ENCODE measurements around the gene TRIM4.
"Not testable (repeated sequence)": the region's sequence is repeated elsewhere in the genome, so short reads cannot be mapped to it uniquely, and the experiment has no call there.

TRIM4 gene

DNA sequence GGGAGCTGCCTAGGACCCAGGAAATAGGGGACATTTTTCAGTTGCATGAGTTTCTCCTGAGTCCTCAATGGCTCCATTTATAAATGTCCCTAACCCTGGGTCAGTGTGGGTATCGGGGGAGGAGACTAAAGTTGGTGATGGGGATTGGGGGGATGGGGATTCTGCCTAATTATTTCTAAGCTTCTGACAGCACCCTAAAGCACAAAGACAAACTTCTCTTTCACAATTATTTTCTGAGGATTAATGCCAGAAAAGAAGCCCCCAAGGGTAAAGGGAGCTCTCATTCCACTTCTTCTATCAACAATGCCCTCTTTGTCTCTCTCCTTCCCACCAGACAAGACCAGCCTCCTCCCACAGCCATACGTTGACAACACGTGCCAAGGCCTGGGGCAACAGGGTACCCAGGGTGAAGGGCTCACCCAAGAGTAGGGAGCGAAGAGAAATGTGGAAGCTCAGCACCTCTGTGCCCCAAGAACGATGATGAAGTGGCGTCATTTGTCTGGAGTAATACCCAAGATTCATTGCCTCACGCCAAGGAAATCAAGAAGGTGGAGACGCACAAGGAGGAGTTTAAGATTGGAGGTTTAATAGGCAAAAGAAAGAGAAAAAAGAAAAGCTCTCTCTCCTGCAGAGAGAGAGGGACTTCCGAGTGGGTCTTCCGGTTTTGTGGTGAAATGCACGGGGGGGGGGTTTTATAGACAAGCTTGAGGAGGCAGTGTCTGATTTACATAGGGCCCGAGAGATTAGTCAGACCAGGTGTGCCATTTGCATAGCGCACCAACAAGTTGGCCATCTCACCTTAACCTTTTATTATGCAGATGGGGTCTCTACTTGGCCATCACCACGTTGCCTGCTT lies 24.5 kb upstream of the TRIM4 start:
- no peak overlapping the region for H3K27ac ChIP-seq (ENCODE audit: insufficient read depth, low read depth, low read length, poor library complexity, severe bottlenecking)
- H3K4me1 ChIP-seq (ENCODE audit: control insufficient read depth, insufficient read depth, low read length) = peaks cover 6% of the 10 kb centered on the region
- no peaks in the 10 kb centered on the region for H3K27me3 ChIP-seq (ENCODE audit: control insufficient read depth, insufficient read depth, low read length, poor library complexity, severe bottlenecking)
- no peaks in the 10 kb centered on the region for H3K36me3 ChIP-seq (ENCODE audit: control insufficient read depth, insufficient read depth, low read length)
- 68 to 72% methylated on average over 13 of the region's 14 CpGs for WGBS, 2 experiments
- H3K9me3 ChIP-seq (ENCODE audit: control insufficient read depth, low read length) = peaks cover 5% of the 10 kb centered on the region
- no peak overlapping the region for H3K4me3 ChIP-seq (ENCODE audit: insufficient read depth, low read depth, low read length)

GRCh38 chr7:99938296-99938695 lies 19.0 kb upstream of the TRIM4 start:
- Histone ChIP-seq H3K4me1 (ENCODE audit: control insufficient read depth, insufficient read depth, low read length) (peaks cover 1% of the 10 kb centered on the region), H3K27ac (ENCODE audit: insufficient read depth, low read depth, low read length, poor library complexity, severe bottlenecking) (no peak overlapping the region), H3K36me3 (ENCODE audit: control insufficient read depth, insufficient read depth, low read length) (no peaks in the 10 kb centered on the region), H3K4me3 (ENCODE audit: insufficient read depth, low read depth, low read length) (no peak overlapping the region), H3K9me3 (ENCODE audit: control insufficient read depth, low read length) (peaks cover 5% of the 10 kb centered on the region), H3K27me3 (ENCODE audit: control insufficient read depth, insufficient read depth, low read length, poor library complexity, severe bottlenecking) (no peaks in the 10 kb centered on the region)
- WGBS, 2 experiments = 97 to 100% methylated on average over 1 to 2 of the region's 2 CpGs

DNA sequence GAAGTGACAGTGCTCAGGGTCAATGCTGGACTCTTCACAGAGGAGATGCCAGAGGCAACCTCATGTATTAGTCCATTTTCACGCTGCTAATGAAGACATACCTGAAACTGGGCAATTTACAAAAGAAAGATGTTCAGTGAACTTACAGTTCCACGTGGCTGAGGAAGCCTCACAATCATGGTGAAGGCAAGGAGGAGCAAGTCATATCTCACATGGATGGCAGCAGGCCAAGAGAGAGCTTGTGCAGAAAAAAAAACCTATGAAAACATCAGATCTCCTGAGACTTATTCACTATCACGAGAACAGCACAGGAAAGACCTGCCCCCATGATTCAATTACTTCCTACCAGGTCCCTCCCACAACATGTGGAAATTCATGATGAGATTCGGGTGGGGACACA lies 15.7 kb upstream of the TRIM4 start:
- H3K4me3 ChIP-seq (ENCODE audit: insufficient read depth, low read depth, low read length); H3K9me3 ChIP-seq (ENCODE audit: control insufficient read depth, low read length); H3K36me3 ChIP-seq (ENCODE audit: control insufficient read depth, insufficient read depth, low read length); H3K27me3 ChIP-seq (ENCODE audit: control insufficient read depth, insufficient read depth, low read length, poor library complexity, severe bottlenecking); H3K4me1 ChIP-seq (ENCODE audit: control insufficient read depth, insufficient read depth, low read length); H3K27ac ChIP-seq (ENCODE audit: insufficient read depth, low read depth, low read length, poor library complexity, severe bottlenecking): not testable (repeated sequence)
- WGBS, 2 experiments = 80 to 84% methylated on average over 4 of the region's 4 CpGs

DNA sequence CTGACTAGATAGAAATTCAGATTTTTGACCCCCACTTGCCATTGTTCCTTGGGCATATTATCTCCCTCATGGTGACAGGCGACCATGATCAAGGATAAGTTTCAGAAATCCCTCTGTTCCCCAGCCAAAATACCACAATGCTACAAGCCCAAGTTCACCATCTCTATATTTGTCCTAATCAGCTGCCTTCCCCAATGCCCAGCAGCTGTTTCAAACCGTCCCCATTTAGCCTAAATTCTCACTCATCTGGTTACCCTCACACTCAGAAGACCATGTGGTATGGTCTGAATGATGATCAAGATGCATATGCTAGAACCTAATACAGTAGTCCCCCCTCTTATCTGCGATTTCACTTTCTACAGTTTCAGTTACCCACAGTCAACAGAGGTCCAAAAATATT lies 11.0 kb upstream of the TRIM4 start:
- 83 to 91% methylated on average over 2 to 3 of the region's 3 CpGs for WGBS, 2 experiments
- peaks cover 33% of the 10 kb centered on the region for H3K27me3 ChIP-seq (ENCODE audit: control insufficient read depth, insufficient read depth, low read length, poor library complexity, severe bottlenecking)

DNA sequence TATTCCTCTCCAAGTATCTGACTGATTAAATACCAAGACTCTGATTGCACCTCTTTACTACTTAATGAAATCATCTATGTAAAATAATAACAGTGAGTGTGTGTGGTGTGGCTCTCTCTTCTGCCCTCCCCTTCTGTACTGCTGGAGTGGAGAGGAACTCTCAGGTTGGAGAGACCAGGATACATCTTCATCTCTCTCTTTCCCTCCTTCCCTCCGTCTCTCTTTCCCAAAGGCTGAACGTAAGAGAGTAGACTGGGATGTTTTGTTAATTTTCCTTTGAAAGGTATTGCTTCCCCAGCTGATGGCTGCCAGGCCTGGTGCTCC lies 10.4 kb upstream of the TRIM4 start:
- Histone ChIP-seq H3K9me3 (ENCODE audit: control insufficient read depth, low read length) (no peaks in the 10 kb centered on the region), H3K36me3 (ENCODE audit: control insufficient read depth, insufficient read depth, low read length) (no peaks in the 10 kb centered on the region), H3K4me3 (ENCODE audit: insufficient read depth, low read depth, low read length) (peak overlapping the region; percentile 34), H3K27ac (ENCODE audit: insufficient read depth, low read depth, low read length, poor library complexity, severe bottlenecking) (no peak overlapping the region), H3K27me3 (ENCODE audit: control insufficient read depth, insufficient read depth, low read length, poor library complexity, severe bottlenecking) (peaks cover 33% of the 10 kb centered on the region), H3K4me1 (ENCODE audit: control insufficient read depth, insufficient read depth, low read length) (no peaks in the 10 kb centered on the region)
- 50% methylated on average over 1 of the region's 2 CpGs; no CpG with 5 or more reads in 1 of the 2 experiments for WGBS, 2 experiments

More for the DNA sequence above, 11.0 kb upstream of the TRIM4 start:
- H3K4me3 ChIP-seq (ENCODE audit: insufficient read depth, low read depth, low read length) = no peak overlapping the region
- H3K4me1 ChIP-seq (ENCODE audit: control insufficient read depth, insufficient read depth, low read length) = no peaks in the 10 kb centered on the region
- no peaks in the 10 kb centered on the region for H3K9me3 ChIP-seq (ENCODE audit: control insufficient read depth, low read length)
- H3K27ac ChIP-seq (ENCODE audit: insufficient read depth, low read depth, low read length, poor library complexity, severe bottlenecking) = no peak overlapping the region
- no peaks in the 10 kb centered on the region for H3K36me3 ChIP-seq (ENCODE audit: control insufficient read depth, insufficient read depth, low read length)

DNA sequence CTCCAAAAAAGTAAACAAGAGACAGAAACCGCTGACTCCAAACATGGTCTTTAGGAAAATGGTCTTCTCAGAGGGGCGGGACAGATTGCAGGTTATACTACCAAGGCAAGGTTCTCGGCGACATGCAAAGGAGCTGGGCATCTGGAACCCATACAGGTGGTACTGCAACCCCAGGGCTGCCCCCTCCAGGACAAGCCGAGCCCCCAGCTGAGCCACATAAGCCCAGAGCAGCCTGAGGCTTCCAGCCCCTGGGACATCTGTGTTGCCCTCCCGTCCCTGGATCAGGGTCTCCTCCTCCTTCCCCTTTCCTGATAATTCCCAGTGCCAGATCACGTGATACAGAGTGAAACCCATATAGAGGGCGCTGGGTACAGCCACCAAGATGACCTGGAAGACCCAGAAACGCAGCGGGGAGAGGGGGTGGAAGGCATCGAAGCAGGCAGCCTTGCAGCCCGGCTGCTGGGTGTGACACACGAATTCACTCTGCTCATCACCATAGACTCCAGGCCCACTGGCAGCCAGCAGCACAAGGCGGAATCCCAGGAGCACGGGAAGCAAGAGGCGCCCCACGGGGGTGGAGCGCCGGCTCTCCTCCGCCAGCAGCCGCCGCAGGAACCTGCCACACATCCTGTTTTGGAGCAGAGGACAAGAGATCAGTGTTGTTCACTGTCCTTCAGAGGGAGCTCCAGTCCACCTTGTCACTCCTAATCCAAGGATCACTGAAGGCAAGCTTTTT lies 9.8 kb upstream of the TRIM4 start, which contains the start of gene GJC3:
Gene GJC3, minus strand, starts transcription at position 627 of the 736 bp plus-strand sequence. Its CDS starts 0 bp downstream, at position 627.
- peak within 1 kb of the TSS; percentile 34 for H3K4me3 ChIP-seq (ENCODE audit: insufficient read depth, low read depth, low read length)

GRCh38 chr7:99928188-99928587 lies 8.9 kb upstream of the TRIM4 start:
- Histone ChIP-seq H3K27me3 (ENCODE audit: control insufficient read depth, insufficient read depth, low read length, poor library complexity, severe bottlenecking) (peaks cover 33% of the 10 kb centered on the region), H3K4me3 (ENCODE audit: insufficient read depth, low read depth, low read length) (no peak overlapping the region), H3K36me3 (ENCODE audit: control insufficient read depth, insufficient read depth, low read length) (no peaks in the 10 kb centered on the region), H3K9me3 (ENCODE audit: control insufficient read depth, low read length) (no peaks in the 10 kb centered on the region), H3K4me1 (ENCODE audit: control insufficient read depth, insufficient read depth, low read length) (no peaks in the 10 kb centered on the region), H3K27ac (ENCODE audit: insufficient read depth, low read depth, low read length, poor library complexity, severe bottlenecking) (no peak overlapping the region)
- 93 to 96% methylated on average over 2 of the region's 2 CpGs for WGBS, 2 experiments

More for the DNA sequence above, 9.8 kb upstream of the TRIM4 start, which contains the start of gene GJC3:
- no peaks in the 10 kb centered on the region for H3K9me3 ChIP-seq (ENCODE audit: control insufficient read depth, low read length)
- H3K36me3 ChIP-seq (ENCODE audit: control insufficient read depth, insufficient read depth, low read length) = no peaks in the 10 kb centered on the region
- WGBS, 2 experiments = 22 to 23% methylated on average over 22 of the region's 22 CpGs
- no peaks in the 10 kb centered on the region for H3K4me1 ChIP-seq (ENCODE audit: control insufficient read depth, insufficient read depth, low read length)
- peaks cover 33% of the 10 kb centered on the region for H3K27me3 ChIP-seq (ENCODE audit: control insufficient read depth, insufficient read depth, low read length, poor library complexity, severe bottlenecking)
- no peak within 1 kb of the TSS for H3K27ac ChIP-seq (ENCODE audit: insufficient read depth, low read depth, low read length, poor library complexity, severe bottlenecking)

- Histone ChIP-seq H3K4me3 (ENCODE audit: insufficient read depth, low read depth, low read length) (no peak overlapping the region), H3K36me3 (ENCODE audit: control insufficient read depth, insufficient read depth, low read length) (no peaks in the 10 kb centered on the region), H3K9me3 (ENCODE audit: control insufficient read depth, low read length) (no peaks in the 10 kb centered on the region), H3K4me1 (ENCODE audit: control insufficient read depth, insufficient read depth, low read length) (no peaks in the 10 kb centered on the region), H3K27ac (ENCODE audit: insufficient read depth, low read depth, low read length, poor library complexity, severe bottlenecking) (no peak overlapping the region), H3K27me3 (ENCODE audit: control insufficient read depth, insufficient read depth, low read length, poor library complexity, severe bottlenecking) (peaks cover 33% of the 10 kb centered on the region)
- 87 to 89% methylated on average over 5 of the region's 5 CpGs for WGBS, 2 experiments
These were observed 8.2 kb upstream of the TRIM4 start for GRCh38 chr7:99927536-99927935.

GRCh38 chr7:99926321-99926720 lies 7.0 kb upstream of the TRIM4 start:
- Histone ChIP-seq H3K27ac (ENCODE audit: insufficient read depth, low read depth, low read length, poor library complexity, severe bottlenecking) (no peak overlapping the region), H3K4me1 (ENCODE audit: control insufficient read depth, insufficient read depth, low read length) (no peaks in the 10 kb centered on the region), H3K4me3 (ENCODE audit: insufficient read depth, low read depth, low read length) (no peak overlapping the region), H3K9me3 (ENCODE audit: control insufficient read depth, low read length) (no peaks in the 10 kb centered on the region), H3K36me3 (ENCODE audit: control insufficient read depth, insufficient read depth, low read length) (no peaks in the 10 kb centered on the region), H3K27me3 (ENCODE audit: control insufficient read depth, insufficient read depth, low read length, poor library complexity, severe bottlenecking) (peaks cover 33% of the 10 kb centered on the region)

DNA sequence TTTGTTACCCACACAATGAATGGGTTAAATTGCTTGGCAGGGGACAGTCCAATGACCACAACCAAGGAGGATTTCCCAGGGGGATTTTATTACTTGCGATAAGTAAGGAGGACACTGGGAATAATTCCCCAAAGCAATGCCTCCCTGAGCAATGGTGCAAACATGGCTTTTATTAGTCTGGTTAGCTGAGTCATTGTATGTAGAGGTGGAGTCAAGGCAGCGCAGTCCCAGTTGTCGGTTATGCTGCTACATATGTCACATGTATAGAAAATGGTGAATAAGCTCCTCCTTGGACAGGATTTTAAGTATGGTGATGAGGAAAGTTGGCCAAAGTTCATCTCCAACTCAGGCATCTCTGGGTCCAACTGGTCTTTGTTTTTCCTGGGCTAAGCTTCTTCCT lies 3.9 kb upstream of the TRIM4 start:
- no peak overlapping the region for H3K4me3 ChIP-seq (ENCODE audit: insufficient read depth, low read depth, low read length)
- H3K36me3 ChIP-seq (ENCODE audit: control insufficient read depth, insufficient read depth, low read length) = no peaks in the 10 kb centered on the region
- no peak overlapping the region for H3K27ac ChIP-seq (ENCODE audit: insufficient read depth, low read depth, low read length, poor library complexity, severe bottlenecking)
- peaks cover 2% of the 10 kb centered on the region for H3K4me1 ChIP-seq (ENCODE audit: control insufficient read depth, insufficient read depth, low read length)
- H3K27me3 ChIP-seq (ENCODE audit: control insufficient read depth, insufficient read depth, low read length, poor library complexity, severe bottlenecking) = peaks cover 26% of the 10 kb centered on the region
- H3K9me3 ChIP-seq (ENCODE audit: control insufficient read depth, low read length) = no peaks in the 10 kb centered on the region
- WGBS, 2 experiments = 95% methylated on average over 3 of the region's 3 CpGs

Measured in ectodermal cell (in vitro differentiated cells).